Amniotic epithelial cell (primary cell): Measurements from ENCODE around the gene PASK.

ENCODE experiments used
- DNase-seq: peaks from one replicate; pipeline ENCODE4 v3.0.0-alpha.2; 2010; ENCODE audit warnings: low read depth

The PASK gene

DNA sequence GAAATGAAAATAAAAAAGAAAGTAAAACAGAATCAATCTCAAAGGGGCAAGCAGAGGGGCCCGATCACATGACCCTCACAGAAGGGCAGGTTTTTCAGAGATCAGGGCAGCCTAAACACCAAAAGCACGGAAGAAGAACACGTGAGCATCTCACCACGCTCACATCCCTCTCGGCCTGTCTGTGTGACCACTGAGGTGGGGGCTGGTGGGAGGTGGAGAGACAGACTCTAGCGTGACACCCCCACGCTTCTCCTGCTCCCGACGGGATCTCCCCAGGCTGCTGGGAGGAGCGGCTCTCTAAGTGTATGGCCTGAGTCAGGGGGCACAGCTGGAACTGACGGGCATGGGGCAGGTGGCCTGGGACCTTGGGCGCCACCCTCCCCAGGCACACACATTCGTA lies 23.6 kb downstream of the PASK start:
- DNase-seq = no peak

DNA sequence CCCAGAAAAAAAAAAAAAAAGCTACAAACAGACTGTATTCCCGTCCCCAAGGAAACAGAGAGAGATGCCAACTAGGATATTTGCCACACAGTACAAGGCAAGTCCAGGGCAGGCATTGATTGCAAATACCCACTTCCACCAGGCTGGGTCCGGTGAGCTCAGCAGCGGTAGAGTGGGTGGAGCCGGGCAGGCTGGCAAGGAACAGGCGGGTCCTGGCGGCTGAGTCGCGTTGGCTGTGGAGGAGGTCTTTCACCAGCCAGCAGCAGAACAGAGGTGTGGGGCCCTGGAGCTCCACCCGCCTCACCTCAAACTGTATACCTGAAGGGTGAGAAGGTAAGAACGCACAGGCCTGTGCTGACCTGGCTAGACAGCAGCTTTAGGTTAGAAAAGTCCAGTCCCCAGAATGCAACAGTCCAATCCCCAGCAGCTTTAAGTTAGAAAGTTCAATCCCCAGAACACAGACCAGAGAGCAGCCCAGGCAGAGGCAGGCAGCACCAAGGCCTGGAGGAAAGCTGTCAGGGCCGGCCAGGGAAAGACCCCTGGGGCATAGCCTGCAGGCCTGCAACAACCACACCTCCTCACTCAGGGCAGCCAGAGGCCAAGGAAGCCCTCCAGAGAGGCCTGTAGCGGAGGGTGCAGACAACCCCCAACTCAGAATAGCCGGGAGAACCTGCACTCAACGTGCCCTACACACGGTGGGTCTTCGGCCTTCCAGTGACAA lies 25.3 kb downstream of the PASK start:
- DNase-seq = no peak

DNA sequence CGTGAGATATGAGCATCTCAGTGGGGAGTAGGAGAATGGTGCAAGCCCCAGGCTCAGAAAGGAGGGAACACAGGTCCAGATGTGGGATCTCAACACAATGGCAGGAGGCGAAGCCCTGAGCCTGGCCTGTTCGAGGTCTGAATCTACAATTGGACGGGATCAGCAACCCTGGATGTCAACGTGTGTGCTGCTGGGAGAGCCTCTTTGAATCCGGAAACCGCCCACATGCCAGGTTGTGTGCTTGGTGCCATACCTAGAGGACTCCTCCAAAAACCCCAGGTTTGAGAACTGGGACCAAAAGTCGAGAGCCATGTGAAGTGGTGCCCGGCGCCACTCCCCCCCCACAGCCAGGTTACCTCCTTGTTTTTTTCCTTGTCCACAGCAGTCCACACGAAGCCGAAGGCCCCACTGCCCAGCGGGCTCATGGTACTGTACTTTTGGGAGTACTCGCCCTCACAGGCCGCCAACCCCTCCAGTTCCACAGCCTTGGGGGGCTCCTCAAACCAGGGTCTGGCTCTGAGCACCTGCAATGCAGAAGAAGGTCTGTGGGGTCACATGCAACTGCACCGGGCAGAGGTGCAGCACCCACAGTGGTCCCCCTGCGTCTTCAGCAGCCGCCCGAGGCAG lies 26.8 kb downstream of the PASK start:
- no peak for DNase-seq

DNA sequence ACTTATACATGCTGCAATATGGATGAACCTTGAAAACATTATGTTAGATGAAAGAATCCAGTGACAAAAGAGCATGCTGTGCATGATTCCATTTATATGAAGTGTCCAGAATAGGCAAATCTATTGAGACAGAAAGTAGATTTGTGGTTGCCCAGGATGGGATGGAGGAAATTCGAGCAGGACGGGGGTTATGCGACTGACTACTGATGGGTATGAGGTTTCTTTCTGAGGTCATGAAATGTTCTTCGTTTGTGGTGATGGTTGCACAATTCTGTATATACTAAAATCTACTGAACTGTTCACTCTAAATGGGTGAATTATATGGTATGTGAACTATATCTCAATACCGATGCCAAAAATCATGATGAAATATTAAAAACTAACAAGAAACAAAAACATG lies 28.3 kb downstream of the PASK start:
- DNase-seq = no peak

DNA sequence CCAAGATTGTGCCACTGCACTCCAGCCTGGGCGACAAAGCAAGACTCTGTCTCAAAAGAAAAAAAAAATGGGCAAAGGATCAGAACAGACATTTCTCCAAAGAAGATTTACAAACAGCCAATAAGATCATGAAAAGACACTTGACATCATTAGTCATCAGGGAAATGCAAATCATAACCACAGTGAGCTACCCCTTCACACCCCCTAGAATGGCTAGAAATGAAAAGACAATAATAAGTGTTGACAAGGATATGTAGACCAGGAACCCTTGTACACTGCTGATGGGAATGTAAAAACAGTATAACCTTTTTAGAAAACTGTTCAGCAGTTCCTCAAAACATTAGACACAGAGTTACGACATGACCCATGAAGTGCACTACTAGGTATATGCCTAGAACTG lies 28.8 kb downstream of the PASK start:
- no peak for DNase-seq

DNA sequence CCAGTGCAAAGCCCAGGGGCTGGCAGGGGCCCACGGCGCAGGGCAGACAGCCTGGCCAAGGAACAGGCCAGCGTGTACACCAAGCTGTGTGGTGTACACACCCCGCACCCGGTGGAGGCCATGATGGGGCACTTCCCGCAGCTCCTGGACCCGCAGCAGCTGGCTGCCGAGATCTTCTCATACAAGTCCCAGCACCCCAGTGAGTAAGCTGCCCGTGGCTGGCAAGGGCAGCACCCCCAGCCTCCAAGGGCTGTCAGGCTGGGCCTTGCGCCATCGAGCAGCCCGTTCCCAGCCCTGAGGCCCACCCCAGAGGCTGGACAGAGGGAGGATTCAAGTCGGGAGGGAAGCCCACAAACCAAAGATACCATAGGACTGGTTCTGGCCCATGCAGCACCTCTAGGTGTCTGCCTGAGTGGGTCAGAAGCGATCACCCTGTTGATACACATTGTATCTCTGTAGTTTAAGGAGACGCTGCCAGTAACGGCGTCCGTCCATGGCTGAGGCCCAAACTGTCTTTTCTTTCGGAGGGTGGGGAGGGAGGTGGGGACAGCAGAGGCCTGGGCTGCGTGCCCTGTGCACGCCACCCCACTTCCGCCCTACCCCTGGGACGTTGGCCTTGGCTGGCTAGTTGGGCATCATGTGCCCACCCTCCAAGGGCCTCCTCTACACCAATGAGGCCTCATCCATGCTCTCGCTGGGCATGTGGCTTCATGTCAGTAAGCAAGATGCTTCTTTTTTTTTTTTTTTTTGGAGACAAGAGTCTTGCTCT lies 30.4 kb downstream of the PASK start:
- no peak for DNase-seq

DNA sequence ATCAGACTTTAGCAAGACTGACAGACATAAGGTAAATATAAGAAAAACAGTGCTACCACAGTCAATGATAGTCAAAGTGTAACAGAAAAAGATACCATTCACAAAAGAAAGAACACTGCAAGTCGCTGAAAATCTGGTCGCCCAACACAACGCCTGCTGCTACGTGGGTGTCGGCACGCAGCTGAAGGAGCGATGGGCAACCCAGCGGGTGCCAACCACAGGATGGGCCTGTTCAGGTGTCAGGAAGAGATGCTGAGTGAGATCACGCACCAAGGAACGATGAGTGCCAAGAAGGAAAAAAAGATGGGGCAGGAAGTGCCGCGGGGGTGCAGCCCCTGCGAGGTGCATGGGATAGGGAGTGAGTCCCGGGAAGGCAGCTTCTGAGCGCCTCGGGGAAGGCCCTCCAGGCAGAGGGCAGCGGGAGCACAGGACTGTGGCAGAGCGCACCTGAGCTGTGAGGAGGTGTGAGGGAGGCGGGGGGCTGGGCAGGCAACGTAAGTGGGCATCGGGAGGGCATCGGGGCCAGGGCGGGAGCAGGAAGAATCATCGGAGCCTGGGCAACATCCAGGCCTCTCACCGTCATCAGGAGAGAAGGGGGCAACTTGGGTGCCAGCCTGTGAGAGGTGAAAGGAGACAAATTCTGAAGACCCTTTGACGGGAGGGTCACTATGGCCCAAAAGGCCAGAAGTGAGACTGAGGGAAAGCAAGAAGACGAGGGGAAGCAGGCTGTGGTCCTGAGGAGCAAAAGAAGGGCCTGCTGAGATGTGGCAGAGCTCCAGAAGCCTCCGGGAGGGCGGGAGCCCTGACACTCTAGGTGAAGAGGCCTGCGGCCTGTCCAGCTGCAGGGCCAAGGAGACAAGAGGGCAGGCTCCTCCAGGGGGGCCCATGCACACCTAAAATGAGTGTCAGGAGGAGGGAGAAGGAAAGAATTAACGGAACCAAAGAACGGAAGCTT lies 32.4 kb downstream of the PASK start:
- no peak for DNase-seq

DNA sequence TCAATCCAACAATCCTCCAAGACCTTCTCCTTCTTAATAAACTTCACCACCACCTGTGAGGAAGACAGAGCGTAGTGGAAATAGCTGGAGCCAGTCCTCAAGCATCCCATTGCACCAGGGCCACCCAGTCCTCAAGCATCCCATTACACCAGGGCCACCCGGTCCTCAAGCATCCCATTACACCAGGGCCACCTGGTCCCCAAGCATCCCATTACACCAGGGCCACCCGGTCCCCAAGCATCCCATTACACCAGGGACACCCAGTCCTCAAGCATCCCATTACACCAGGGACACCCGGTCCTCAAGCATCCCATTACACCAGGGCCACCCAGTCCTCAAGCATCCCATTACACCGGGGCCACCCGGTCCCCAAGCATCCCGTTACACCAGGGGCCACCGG lies 33.9 kb downstream of the PASK start:
- DNase-seq = no peak

DNA sequence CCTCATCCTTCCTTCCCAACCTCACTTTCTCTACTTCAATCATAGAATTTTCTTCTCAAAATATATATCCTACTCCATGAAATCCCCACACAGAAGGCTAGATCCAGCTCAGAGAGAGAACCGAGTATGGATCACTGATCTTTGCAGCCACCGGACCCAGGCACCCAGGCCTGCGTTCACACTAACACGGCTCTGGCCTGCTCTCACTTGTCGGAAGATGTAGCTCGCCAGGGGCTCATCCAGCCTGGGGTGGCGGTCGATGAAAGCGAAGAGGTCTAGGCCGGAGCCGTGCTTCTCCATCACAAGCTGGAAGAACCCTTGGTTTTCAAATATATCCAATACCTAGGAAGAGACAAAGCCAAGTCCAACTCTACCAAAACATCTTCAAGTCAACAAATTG lies 34.4 kb downstream of the PASK start:
- DNase-seq = no peak

DNA sequence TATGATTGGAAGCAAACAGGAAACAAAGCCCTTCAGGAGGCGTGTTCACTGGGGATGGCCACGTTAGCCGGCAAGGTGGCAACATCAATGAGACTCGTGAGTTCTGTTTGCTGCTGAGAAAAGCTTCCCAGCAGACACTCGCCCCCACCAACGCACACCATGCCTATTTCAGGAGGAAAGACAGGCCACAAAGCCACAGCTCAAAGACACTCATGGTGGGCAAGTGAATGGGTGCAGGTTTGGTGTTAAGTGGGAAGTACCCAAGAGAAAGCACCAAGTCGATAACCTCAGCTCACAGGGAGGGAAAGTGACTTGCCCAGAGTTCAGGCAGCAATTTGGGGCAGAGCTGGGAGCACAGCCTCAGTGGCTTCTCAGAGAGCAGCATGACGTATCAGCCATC lies 36.7 kb downstream of the PASK start:
- no peak for DNase-seq

DNA sequence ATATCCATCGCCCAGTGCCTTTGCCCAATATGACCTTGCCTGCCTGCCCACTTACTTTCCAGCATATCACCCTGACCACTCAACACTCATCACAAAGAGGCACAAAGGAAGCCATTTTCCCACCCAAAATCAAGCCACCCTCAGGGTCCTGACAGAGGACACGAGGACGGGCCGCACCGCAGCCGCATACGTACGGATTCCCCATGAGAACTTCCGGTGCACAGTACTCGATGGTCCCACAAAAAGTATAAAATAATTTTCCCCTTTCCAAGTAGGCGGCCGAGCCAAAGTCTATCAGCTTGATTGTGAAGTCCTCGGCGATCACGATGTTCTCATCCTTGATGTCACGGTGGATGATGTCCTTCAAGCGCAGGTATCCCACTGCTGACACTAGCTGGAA lies 37.2 kb downstream of the PASK start:
- DNase-seq = no peak

DNA sequence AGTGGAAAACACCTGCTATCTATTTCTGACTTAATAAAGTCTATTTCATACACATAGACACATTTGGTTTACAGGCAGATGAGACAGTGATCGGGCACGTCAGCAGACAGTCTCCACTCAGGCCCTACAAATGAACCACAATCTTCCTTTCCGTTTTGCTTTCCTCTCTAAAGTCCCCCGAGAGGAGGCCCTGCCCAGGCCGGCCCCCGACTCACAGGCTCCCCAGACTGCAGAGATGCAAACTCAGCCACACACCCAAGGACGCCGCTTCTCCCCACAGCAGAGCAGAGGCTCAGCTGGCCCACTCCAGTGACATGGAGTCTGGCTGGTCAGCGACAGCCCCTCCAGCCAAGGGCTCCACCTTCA lies 37.8 kb downstream of the PASK start:
- no peak for DNase-seq

DNA sequence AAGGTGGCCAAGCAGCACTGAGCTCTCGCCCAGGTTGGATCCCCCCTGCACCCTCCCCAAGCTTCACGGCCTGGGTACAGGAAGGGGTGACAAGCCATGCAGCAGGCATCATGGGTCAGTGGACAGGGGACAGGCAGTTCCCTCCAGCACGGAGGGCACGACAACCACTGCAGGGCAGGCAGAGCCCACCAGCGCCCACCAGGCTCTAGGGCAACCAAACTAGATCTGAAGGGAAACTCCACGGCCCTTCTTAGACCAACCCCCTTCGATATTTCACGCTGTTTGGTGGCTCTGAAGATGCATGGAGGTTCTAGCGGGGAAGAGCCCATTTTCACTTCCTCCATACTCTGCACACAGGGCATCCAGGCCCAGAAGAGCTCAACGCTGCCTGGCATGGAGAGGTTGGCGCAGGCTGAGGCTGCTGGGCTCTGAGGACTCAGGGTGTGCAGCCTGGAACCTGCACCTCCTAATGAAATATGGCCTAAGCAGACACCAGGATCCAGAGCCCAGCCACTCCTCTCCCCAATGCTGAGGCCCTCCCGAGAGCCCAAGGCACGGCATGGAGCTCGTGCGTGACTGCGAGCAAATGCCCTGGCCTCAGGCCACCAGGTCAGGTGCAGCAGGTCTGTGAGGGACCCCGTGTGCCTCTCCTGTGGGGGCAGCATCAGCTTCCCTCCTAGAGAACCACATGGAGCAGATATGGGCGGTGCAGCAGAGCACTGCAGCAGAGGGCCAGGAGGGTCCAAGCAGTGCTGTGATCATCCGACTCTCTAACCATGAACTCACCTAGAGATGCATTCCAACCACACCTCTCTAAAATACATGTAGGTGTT lies 38.4 kb downstream of the PASK start:
- DNase-seq = no peak

DNA sequence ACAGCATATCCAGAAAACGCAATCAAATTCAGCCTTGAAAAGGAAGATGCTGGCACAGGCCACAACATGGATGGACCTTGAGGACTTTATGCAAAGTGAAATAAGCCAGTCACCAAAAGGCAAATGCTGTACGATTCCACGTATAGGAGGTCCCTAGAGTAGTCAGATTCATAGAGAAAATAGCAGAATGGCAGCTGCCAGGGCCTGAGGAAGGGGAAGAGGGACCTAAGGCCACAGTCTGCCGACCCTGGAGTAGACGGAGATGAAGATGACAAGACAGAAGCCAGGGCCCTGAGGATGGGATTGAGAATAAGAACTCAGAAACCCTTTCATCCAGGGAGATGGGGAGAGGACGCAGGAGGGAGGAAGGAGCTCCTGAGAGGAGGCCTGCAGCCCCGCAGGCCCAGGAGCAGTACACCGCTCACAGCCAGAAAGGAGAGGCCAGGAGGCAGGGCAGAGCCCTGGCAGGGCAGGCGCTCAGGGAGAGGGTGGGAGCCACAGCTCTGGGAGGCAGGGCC lies 39.1 kb downstream of the PASK start:
- DNase-seq = no peak

DNA sequence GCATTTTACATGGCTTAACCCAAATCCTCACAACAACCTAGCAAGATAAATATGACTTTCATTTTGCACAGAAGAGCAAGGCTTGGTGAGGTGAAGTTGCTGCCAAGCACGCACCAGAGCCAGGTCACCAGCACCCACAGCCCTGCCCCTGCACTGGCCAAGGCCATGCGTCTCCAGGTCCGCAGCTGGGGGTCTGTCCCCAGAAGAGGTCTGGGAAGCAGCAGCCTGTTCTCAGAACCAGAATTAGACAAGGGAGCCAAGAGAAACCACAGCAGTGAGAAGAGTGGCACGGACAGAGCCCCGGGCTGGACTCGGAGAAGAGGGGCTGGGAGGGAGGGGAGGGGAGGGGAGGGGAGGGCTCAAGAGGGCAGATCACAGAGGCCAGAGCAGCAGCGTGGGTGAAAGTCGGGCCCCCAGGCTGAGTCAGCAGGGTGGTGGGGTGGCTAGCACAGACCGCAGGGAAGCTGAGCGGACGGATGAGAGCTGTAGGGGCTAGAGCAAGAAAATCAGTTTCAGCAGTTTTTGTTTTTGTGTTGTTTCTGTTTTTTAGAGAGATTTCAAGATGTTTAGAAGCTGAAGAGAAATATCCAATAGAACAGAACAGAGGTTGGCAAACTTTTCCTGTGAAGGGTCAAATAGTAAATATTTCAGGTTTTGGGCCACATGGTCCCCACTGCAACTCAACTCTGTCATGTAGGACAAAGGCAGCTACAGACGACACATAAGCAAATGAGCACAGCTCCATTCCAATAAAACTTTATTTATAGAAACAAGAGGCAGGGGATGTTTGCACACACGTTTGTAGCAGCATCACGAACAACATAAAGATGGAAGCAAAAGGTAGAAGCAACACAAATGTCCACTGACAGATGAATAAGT lies 39.8 kb downstream of the PASK start:
- no peak for DNase-seq

DNA sequence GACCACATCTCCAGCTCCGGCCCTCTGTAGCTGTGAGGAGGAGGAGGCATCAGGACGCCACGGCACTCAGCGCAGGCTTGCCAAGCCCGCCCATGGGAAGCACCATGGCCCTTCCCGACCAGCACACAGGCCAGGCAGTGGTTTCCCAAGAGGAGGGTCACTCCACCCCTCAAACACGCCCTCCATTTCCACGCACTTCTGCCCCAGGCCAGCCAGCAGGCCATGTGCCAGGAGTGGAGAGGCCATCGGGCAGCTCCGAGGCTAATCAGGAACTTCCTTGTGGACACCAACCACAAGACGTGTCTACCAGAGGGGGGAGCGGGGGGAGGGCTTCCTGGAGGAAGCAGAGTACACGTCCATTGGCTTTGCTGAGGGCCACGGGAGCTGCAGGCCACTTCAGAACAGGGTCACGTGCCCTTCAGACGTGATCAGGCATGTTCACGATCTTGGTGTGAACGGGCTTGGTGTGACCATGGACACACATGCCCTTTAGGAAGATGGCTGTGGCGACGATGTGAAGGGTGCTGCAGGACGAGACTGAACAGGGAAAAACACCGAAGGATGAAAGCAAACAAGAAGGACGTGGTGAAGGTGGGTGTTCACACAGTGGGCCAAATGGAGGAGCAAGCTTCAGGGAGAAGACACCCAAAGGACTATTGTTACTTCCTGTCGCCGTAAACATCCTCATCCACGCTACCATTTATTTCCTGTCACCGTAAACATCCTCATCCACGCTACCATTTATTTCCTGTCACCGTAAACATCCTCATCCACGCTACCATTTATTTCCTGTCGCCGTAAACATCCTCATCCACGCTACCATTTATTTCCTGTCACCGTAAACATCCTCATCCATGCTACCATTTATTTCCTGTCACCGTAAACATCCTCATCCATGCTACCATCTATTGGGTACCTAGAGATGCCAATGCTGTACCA lies 40.7 kb downstream of the PASK start:
- DNase-seq = no peak

DNA sequence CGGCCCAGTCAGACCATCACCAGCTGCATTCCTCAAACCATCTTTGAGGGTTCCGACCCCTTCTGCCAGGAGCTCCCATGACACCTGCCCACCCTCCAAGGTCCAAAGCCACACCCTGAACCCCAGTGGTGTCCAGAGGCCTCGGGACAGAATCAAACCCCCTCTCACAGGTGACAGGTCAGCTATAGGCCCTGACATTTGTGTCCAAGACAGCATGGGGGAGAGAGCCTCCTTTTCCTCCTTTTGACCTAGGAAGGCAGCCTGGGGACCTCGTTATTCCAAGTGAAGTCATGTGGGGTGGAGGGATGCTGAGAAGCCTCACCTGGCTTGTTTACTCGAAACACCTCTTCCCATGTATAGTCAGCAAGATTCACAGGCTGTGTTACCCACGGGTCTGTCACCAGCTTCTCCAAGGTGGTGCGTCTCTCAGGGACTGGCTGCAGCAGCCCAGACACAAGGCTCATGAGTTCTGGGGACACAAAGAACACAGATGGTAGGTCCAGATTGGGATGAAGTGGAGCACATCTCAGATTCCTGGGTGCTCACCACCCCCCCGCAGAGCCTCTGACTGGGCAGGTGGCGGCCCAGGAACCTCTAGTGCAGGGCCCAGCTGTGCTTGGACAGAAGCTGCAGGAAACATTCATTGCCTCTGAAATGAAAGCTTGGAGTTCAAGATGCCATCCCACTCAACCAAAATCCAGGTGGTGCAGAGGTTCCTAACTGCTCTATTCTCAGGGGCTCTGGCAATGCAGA lies 42.1 kb downstream of the PASK start:
- DNase-seq = no peak

DNA sequence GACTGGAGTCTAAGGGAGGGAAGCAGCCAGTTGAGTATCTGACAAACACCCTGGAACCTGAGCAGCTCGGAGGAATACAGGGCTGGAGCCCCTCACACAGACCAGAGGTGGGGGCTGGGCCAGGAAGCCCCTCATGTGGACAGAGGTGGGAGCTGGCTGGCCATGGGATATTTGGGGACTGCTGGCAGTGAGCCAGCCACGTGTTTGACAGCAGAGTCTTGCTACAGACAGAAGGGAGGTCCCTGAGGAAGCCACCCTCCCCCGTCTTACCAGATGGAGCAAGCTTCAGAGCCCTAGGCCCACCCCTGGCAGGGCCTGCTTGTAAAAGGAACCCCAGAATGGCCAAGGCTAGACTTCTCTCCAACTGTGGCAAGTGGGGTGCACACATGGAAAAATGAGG lies 43.6 kb downstream of the PASK start:
- DNase-seq = no peak
